HCT116 (cell line): ENCODE results near the gene PRPS1L1. TPM values are rescaled to one million over a fixed set of nuclear protein-coding genes. Genes with fewer than 3 reads are reported as not detected.

Experiments
- ATAC-seq: fragments of 200-7000 bp; cut with Tn5 transposase; 2 replicates; pipeline ENCODE4 v1.9.1; 2020; ENCODE audit warnings: mild to moderate bottlenecking, moderate library complexity
- Bru-seq: library from RNA; stranded (reverse); fragments of 400-500 nt; gene quantifications from one replicate; lab custom pipeline; 2021; lab: Mats Ljungman, UMichigan
- BruChase-seq, 2 experiments: library from RNA; stranded (reverse); fragments of 400-500 nt; gene quantifications; one replicate each; lab custom pipeline; 2021; lab: Mats Ljungman, UMichigan
- BruUV-seq: library from RNA; stranded (reverse); fragments of 400-500 nt; replicated peaks from 2 replicates; lab custom pipeline; 2021; lab: Mats Ljungman, UMichigan
- CTCF ChIA-PET: fragments of 300-600 bp; sonication (Branson Sonifier 250); formaldehyde crosslinking; loops from one replicate; lab custom pipeline; 2021; ENCODE audit warnings: antibody characterized with exemption; lab: Charles Lee
- POLR2A ChIA-PET: fragments of 300-600, 350-600 bp; sonication (Branson Sonifier 250); formaldehyde crosslinking; loops from one replicate; lab custom pipeline; 2021; ENCODE audit warnings: antibody characterized with exemption; lab: Charles Lee
- RAD21 ChIA-PET, 2 experiments: fragments of 300-600 bp; sonication (Branson Sonifier 250); formaldehyde crosslinking; loops; one replicate each; lab custom pipeline; 2023; ENCODE audit warnings: low total read pairs in 2 of 2; ENCODE audit not compliant: uncharacterized antibody in 2 of 2, unreplicated experiment in 2 of 2, low non-redundant PET in 1 of 2; lab: Charles Lee
- DNase-seq: peaks from one replicate; pipeline ENCODE4 v3.0.0-alpha.2; 2010; ENCODE audit warnings: low read depth, low spot score
- H2AFZ ChIP-seq: fragments of 200-600 bp; shearing (Covaris generic), sonication (generic); 2 replicates; pipeline ENCODE4 v1.6.1; 2017; ENCODE audit warnings: low read depth, mixed run types, mixed read lengths, antibody characterized with exemption, low read length; ENCODE audit not compliant: poor library complexity, severe bottlenecking
- H3K27ac ChIP-seq: 2 replicates; pipeline ENCODE4 v1.5.1; 2012; ENCODE audit warnings: low read depth, low read length
- H3K27me3 ChIP-seq: fragments of 200-600 bp; sonication (generic); 2 replicates; pipeline ENCODE4 v1.6.1; 2016; ENCODE audit warnings: mixed run types, low read length, mixed read lengths; ENCODE audit not compliant: insufficient read depth
- H3K36me3 ChIP-seq, 2 experiments: fragments of 200-500 bp in 1 of 2; fragments of 200-600 bp in 1 of 2; sonication (Bioruptor generic) in 1 of 2; sonication (generic) in 1 of 2; 2 replicates each; pipeline versions ENCODE4 v1.5.1 to v1.6.1; 2014 to 2016; ENCODE audit warnings: low read length in 2 of 2, inconsistent platforms in 1 of 2, mixed read lengths in 1 of 2, mixed run types in 1 of 2; ENCODE audit not compliant: insufficient read depth in 2 of 2, control insufficient read depth in 1 of 2
- H3K4me1 ChIP-seq, 2 experiments: fragments of 200-600 bp in 1 of 2; sonication (generic) in 1 of 2; 2 replicates each; pipeline versions ENCODE4 v1.5.1 to v1.6.1; 2012 to 2017; ENCODE audit warnings: low read length in 2 of 2, inconsistent platforms in 1 of 2, mild to moderate bottlenecking in 1 of 2, mixed read lengths in 1 of 2, mixed run types in 1 of 2, moderate library complexity in 1 of 2; ENCODE audit not compliant: insufficient read depth in 2 of 2, control insufficient read depth in 1 of 2
- H3K4me2 ChIP-seq: fragments of 200-600 bp; sonication (generic); 2 replicates; pipeline ENCODE4 v1.6.1; 2017; ENCODE audit warnings: mixed run types, low read length, mixed read lengths
- H3K4me3 ChIP-seq, 2 experiments: fragments of 200-600 bp in 1 of 2; sonication (generic) in 1 of 2; replicated peaks in 1 of 2; 2 replicates each; pipeline ENCODE4 v1.5.1; 2011 to 2016; ENCODE audit warnings: low read length in 2 of 2, control low read depth in 1 of 2, low read depth in 1 of 2, mild to moderate bottlenecking in 1 of 2, mixed read lengths in 1 of 2, mixed run types in 1 of 2
- H3K79me2 ChIP-seq: fragments of 200-600 bp; sonication (generic); 2 replicates; pipeline ENCODE4 v1.6.1; 2017; ENCODE audit warnings: mild to moderate bottlenecking, mixed run types, low read length, moderate library complexity, mixed read lengths; ENCODE audit not compliant: insufficient read depth
- H3K9ac ChIP-seq: fragments of 200-600 bp; sonication (generic); 2 replicates; pipeline ENCODE4 v1.6.1; 2016; ENCODE audit warnings: low read length, mixed read lengths
- H3K9me2 ChIP-seq: fragments of 200-600 bp; sonication (generic), shearing (Covaris generic); 2 replicates; pipeline ENCODE4 v1.6.1; 2017; ENCODE audit warnings: mixed run types, mild to moderate bottlenecking, moderate library complexity; ENCODE audit not compliant: insufficient read depth
- H3K9me3 ChIP-seq, 2 experiments: fragments of 200-500 bp in 1 of 2; fragments of 200-600 bp in 1 of 2; sonication (Bioruptor generic) in 1 of 2; sonication (generic) in 1 of 2; 2 replicates each; pipeline ENCODE4 v1.6.1; 2014 to 2017; ENCODE audit warnings: low read length in 2 of 2, mixed read lengths in 2 of 2, inconsistent platforms in 1 of 2, low read depth in 1 of 2, mild to moderate bottlenecking in 1 of 2, mixed run types in 1 of 2, moderate library complexity in 1 of 2; ENCODE audit not compliant: control insufficient read depth in 1 of 2, insufficient read depth in 1 of 2
- H4K20me1 ChIP-seq: fragments of 200-600 bp; sonication (generic), shearing (Covaris generic); 2 replicates; pipeline ENCODE4 v1.6.1; 2017; ENCODE audit warnings: mixed run types, mild to moderate bottlenecking, moderate library complexity; ENCODE audit not compliant: insufficient read depth
- CBX3 ChIP-seq: IDR thresholded peaks from 2 replicates; pipeline ENCODE4 v1.6.1; 2012; ENCODE audit warnings: low read depth
- EGR1 ChIP-seq: IDR thresholded peaks from 2 replicates; pipeline ENCODE4 v1.6.1; 2012; ENCODE audit warnings: low read depth
- EZH2 ChIP-seq: fragments of 200-600 bp; sonication (generic); IDR thresholded peaks from 2 replicates; pipeline ENCODE4 v1.6.1; 2017; ENCODE audit warnings: antibody characterized with exemption, mixed run types
- EZH2phosphoT487 ChIP-seq: fragments of 200-600 bp; IDR thresholded peaks from 2 replicates; pipeline ENCODE4 v1.6.1; 2018; ENCODE audit warnings: antibody characterized with exemption, borderline replicate concordance
- FOSL1 ChIP-seq: IDR thresholded peaks from 2 replicates; pipeline ENCODE4 v1.6.1; 2012; ENCODE audit warnings: low read depth
- JUND ChIP-seq: IDR thresholded peaks from 2 replicates; pipeline ENCODE4 v1.6.1; 2012
- POLR2AphosphoS5 ChIP-seq: IDR thresholded peaks from 2 replicates; pipeline ENCODE4 v1.6.1; 2011; ENCODE audit warnings: mild to moderate bottlenecking, low read depth, low read length, moderate library complexity
- SP1 ChIP-seq: IDR thresholded peaks from 2 replicates; pipeline ENCODE4 v1.6.1; 2012; ENCODE audit warnings: low read depth
- TCF7L2 ChIP-seq: IDR thresholded peaks from 2 replicates; pipeline ENCODE4 v1.7.0; 2011; ENCODE audit warnings: borderline replicate concordance, inconsistent platforms; ENCODE audit not compliant: insufficient read depth, insufficient read length; ENCODE audit errors: extremely low read depth
- ZBTB33 ChIP-seq: IDR thresholded peaks from 2 replicates; pipeline ENCODE4 v1.6.1; 2011; ENCODE audit warnings: mild to moderate bottlenecking, low read length, moderate library complexity; ENCODE audit not compliant: insufficient replicate concordance; ENCODE audit errors: extremely low read depth
- ZFX ChIP-seq: fragments of 450-650 bp; IDR thresholded peaks from 2 replicates; pipeline ENCODE4 v1.6.1; 2017
- intact Hi-C: fragments of 100-400 bp; cut with micrococcal nuclease; formaldehyde crosslinking; loops from 2 replicates; pipeline ENCODE4 v1.10.0; 2022
- long read RNA-seq: library from polyadenylated mRNA; unstranded; transcript quantifications from one replicate; pipeline ENCODE4 v2.0.0, GENCODE V29; 2021; ENCODE audit not compliant: unreplicated experiment
- polyA plus RNA-seq: library from polyadenylated mRNA; unstranded; fragments of >200 nt; gene quantifications from 2 replicates; pipeline ENCODE4 v1.2.1, GENCODE V29; 2012; ENCODE audit warnings: missing spikeins
- total RNA-seq: library from RNA; stranded (reverse); gene quantifications from one replicate; pipeline ENCODE4 v1.2.1, GENCODE V29; 2021; ENCODE audit not compliant: unreplicated experiment
- TF ChIP-seq, protein P1 (sequence below): IDR thresholded peaks from 2 replicates; pipeline ENCODE4 v1.6.1; 2012
- TF ChIP-seq, protein P2 (sequence below): IDR thresholded peaks from 2 replicates; pipeline ENCODE4 v1.6.1; 2012

PRPS1L1 gene
- total RNA-seq = not detected
- polyA plus RNA-seq = not detected in 2 replicates
- Bru-seq, nascent RNA = not detected
- not detected for BruChase-seq, experiment 1, labeled RNA remaining after a 6-hour chase
- BruChase-seq, experiment 2, labeled RNA remaining after a 2-hour chase = not detected
- long read RNA-seq = 0 reads

- no peak within 1 kb of the TSS for H3K4me3 ChIP-seq
- CTCF ChIA-PET = no interaction called here
- H3K4me1 ChIP-seq = no peaks in the 10 kb centered on the region
- intact Hi-C loops = no loop called here
- H3K9ac ChIP-seq = no peak within 1 kb of the TSS
- no peak within 1 kb of the TSS for H3K4me2 ChIP-seq
- H4K20me1 ChIP-seq = no peaks in the 10 kb centered on the region
- RAD21 ChIA-PET = no interaction called here
- no peaks in the 10 kb centered on the region for H3K27me3 ChIP-seq
- no peaks in the 10 kb centered on the region for H3K36me3 ChIP-seq
- no TSS peak for BruUV-seq
- H2AFZ ChIP-seq = no peak within 1 kb of the TSS
- no peaks in the 10 kb centered on the region for H3K79me2 ChIP-seq
- POLR2A ChIA-PET = no interaction called here
- ATAC-seq (no peak), DNase-seq (no peak)
- H3K9me3 ChIP-seq = no peaks in the 10 kb centered on the region
- no peaks in the 10 kb centered on the region for H3K9me2 ChIP-seq
- H3K27ac ChIP-seq = no peak within 1 kb of the TSS
- TF ChIP-seq ZFX (no peak), EGR1 (no peak), JUND (no peak), FOSL1 (no peak), ZBTB33 (no peak), POLR2AphosphoS5 (no peak), SP1 (no peak), CBX3 (no peak)
- TF ChIP-seq, protein P1, sequence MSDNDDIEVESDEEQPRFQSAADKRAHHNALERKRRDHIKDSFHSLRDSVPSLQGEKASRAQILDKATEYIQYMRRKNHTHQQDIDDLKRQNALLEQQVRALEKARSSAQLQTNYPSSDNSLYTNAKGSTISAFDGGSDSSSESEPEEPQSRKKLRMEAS = no peak
Measured at GRCh38 chr7:18027628-18028027, at the start of gene PRPS1L1. Gene PRPS1L1 (minus strand): TSS chr7:18027846.

- ChIA-PET POLR2A (no interaction called here), CTCF (no interaction called here), RAD21 (no interaction called here)
- no peaks in the 10 kb centered on the region for H3K9me3 ChIP-seq
- H3K9me2 ChIP-seq = no peaks in the 10 kb centered on the region
- DNase-seq (no peak), ATAC-seq (no peak)
- H3K4me1 ChIP-seq = no peaks in the 10 kb centered on the region
- H3K4me2 ChIP-seq = no peak overlapping the region
- H3K27ac ChIP-seq = no peak overlapping the region
- no peaks in the 10 kb centered on the region for H3K79me2 ChIP-seq
- H4K20me1 ChIP-seq = no peaks in the 10 kb centered on the region
- intact Hi-C loops = no loop called here
- H2AFZ ChIP-seq = no peak overlapping the region
- H3K4me3 ChIP-seq = no peak overlapping the region
- no peaks in the 10 kb centered on the region for H3K36me3 ChIP-seq
- H3K9ac ChIP-seq = no peak overlapping the region
- BruUV-seq = no TSS peak
- H3K27me3 ChIP-seq = no peaks in the 10 kb centered on the region
- TF ChIP-seq EZH2phosphoT487 (no peak), TCF7L2 (no peak), ZBTB33 (no peak), EGR1 (no peak), CBX3 (no peak), EZH2 (no peak), SP1 (no peak)
- TF ChIP-seq, protein P2, sequence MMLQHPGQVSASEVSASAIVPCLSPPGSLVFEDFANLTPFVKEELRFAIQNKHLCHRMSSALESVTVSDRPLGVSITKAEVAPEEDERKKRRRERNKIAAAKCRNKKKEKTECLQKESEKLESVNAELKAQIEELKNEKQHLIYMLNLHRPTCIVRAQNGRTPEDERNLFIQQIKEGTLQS = no peak
Measured at GRCh38 chr7:18076461-18076860, 48.8 kb upstream of the PRPS1L1 start.
